Left ventricle myocardium inferior (tissue), 1 donor: ENCODE results near the gene EBF4. TPM values are rescaled to one million over a fixed set of nuclear protein-coding genes. Genes with fewer than 3 reads are reported as not detected.

Experiments
- DNase-seq: peaks from one replicate; pipeline ENCODE4 v3.0.0-alpha.2; 2020
- H3K27ac ChIP-seq: fragments of 200-600 bp; replicated peaks from 2 replicates; pipeline ENCODE4 v1.8.0; 2021
- H3K27me3 ChIP-seq: fragments of 200-600 bp; 2 replicates; pipeline ENCODE4 v1.8.0; 2021; ENCODE audit warnings: low read depth
- H3K36me3 ChIP-seq: fragments of 200-600 bp; 2 replicates; pipeline ENCODE4 v1.8.0; 2021
- H3K4me1 ChIP-seq: fragments of 200-600 bp; 2 replicates; pipeline ENCODE4 v1.8.0; 2021
- H3K4me3 ChIP-seq: fragments of 200-600 bp; 2 replicates; pipeline ENCODE4 v1.8.0; 2021; ENCODE audit warnings: mild to moderate bottlenecking, moderate library complexity
- H3K9me3 ChIP-seq: fragments of 200-600 bp; replicated peaks from 2 replicates; pipeline ENCODE4 v1.8.0; 2021
- intact Hi-C: fragments of 100-400 bp; cut with micrococcal nuclease; formaldehyde crosslinking; loops from one replicate; pipeline ENCODE4 v1.11.0; 2022
- total RNA-seq: library from RNA; stranded (reverse); fragmentation: NEBNext Ultra II Directional; extraction: Animal tissue kit (Norgen Biotek cat#: 25700); gene quantifications from one replicate; pipeline ENCODE4 v1.2.1, GENCODE V29; 2021
- TF ChIP-seq, protein P1 (sequence below): fragments of 200-600 bp; IDR thresholded peaks from 2 replicates; pipeline ENCODE4 v1.8.0; 2021; ENCODE audit warnings: antibody characterized with exemption, mild to moderate bottlenecking, borderline replicate concordance
- donor health status: DM: no; HTN: yes; CAD: no; lungs with severe emphysema.

The EBF4 gene
- total RNA-seq, 1 donor from 2014 or later = 4.9 TPM

DNA sequence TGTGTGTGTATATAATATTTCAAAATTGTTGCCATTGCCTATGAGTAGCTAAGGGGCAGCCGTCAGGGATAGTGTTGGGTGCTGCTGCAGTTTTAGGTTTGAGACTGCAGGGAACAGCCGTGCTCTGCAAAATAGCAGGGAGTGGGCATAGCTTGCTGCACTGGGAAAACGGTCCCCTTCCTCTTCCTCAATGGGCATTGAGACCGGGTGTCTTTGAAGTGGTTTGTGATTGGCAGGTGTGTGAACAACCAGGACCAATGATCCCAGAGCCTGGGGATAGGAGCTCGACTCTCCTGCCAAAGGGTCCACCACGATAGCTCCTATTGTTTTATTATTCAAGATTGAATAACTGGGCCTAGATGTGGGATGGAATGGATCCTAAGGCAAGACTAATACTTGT, 5.1 kb upstream of the EBF4 start:
- no peaks in the 10 kb centered on the region for H3K36me3 ChIP-seq
- H3K27ac ChIP-seq = no peak overlapping the region
- no peaks in the 10 kb centered on the region for H3K9me3 ChIP-seq
- DNase-seq = no peak
- intact Hi-C loops = no loop called here
- H3K4me1 ChIP-seq = peaks cover 15% of the 10 kb centered on the region
- TF ChIP-seq, protein P1, sequence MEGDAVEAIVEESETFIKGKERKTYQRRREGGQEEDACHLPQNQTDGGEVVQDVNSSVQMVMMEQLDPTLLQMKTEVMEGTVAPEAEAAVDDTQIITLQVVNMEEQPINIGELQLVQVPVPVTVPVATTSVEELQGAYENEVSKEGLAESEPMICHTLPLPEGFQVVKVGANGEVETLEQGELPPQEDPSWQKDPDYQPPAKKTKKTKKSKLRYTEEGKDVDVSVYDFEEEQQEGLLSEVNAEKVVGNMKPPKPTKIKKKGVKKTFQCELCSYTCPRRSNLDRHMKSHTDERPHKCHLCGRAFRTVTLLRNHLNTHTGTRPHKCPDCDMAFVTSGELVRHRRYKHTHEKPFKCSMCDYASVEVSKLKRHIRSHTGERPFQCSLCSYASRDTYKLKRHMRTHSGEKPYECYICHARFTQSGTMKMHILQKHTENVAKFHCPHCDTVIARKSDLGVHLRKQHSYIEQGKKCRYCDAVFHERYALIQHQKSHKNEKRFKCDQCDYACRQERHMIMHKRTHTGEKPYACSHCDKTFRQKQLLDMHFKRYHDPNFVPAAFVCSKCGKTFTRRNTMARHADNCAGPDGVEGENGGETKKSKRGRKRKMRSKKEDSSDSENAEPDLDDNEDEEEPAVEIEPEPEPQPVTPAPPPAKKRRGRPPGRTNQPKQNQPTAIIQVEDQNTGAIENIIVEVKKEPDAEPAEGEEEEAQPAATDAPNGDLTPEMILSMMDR = no peak
- peaks cover 32% of the 10 kb centered on the region for H3K27me3 ChIP-seq
- no peak overlapping the region for H3K4me3 ChIP-seq

DNA sequence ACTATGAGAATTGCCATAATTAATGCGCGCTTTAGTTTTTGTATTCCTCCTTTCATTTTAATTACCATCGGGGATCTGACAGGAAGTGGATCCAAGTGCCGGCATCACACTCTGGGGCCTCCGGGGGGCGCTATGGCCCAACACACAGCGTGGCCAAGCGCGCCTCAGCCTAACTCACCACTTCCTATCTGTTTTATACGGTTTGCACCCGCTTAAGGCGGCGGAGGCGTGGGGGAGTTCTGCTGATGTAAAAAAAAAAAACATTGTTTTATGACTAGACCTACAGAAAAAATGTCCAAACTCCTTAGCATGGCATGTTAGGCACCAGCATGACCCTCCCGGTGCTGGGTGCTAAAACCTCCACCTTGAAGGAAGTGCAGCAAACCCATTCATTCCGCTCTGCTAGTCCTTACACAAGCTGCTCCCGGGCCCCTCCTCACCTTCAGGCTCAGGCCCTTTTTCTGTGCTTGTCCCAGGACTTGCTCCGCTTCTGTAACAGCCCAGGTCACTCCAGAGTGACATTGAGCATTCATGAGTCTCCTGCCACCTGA, 4.5 kb upstream of the EBF4 start:
- Histone ChIP-seq H3K4me1 (peaks cover 15% of the 10 kb centered on the region), H3K36me3 (no peaks in the 10 kb centered on the region), H3K9me3 (no peaks in the 10 kb centered on the region), H3K27ac (no peak overlapping the region), H3K27me3 (peaks cover 32% of the 10 kb centered on the region), H3K4me3 (no peak overlapping the region)
- intact Hi-C loops = no loop called here
- DNase-seq = peak; percentile 36
- TF ChIP-seq, protein P1 = peak; percentile 61

DNA sequence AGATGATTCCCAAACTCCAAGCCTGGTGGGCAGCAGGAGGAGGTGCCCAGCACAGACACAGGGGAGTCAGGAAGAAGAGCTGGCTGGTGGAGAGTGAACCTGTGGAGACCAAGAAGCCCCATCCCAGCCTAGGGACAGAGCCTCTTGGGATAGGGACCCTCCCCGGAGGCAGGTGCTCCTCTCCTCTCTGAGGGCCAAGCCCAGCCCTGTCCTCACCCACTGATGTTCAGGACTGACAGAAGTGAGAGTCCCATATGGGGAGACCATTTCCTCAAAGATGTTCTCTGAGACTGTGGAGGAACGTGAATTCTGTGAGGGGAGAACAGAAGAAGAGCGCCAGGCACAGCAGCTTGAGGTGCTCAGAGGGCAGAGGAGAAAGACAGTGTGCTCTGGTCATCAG, 2.4 kb upstream of the EBF4 start:
- Histone ChIP-seq H3K4me3 (no peak overlapping the region), H3K36me3 (no peaks in the 10 kb centered on the region), H3K9me3 (no peaks in the 10 kb centered on the region), H3K27me3 (peaks cover 51% of the 10 kb centered on the region), H3K4me1 (peaks cover 24% of the 10 kb centered on the region), H3K27ac (no peak overlapping the region)
- TF ChIP-seq, protein P1 = no peak
- intact Hi-C loops = no loop called here
- DNase-seq = no peak

DNA sequence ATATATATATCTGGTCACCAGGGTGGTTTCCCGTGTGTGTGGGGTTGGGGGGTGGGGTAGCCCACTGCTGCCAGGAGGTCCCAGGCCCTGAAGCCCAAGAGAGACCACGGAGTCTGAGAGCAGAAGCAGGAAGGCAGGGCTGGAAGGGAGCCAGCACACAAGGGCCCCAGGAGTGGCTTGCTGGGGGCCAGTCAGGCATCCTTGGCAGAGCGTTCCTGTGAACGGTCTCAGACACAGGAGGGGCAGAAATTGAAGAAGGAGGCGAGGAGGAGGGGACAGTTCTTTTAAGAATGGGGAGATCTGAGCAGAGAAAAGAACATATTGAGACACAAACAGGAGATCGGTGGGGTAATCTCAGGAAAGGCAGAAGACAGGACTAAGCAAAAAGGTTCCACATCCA, 1.9 kb upstream of the EBF4 start:
- DNase-seq = no peak
- intact Hi-C loops = no loop called here
- no peaks in the 10 kb centered on the region for H3K36me3 ChIP-seq
- TF ChIP-seq, protein P1 = no peak
- peaks cover 24% of the 10 kb centered on the region for H3K4me1 ChIP-seq
- no peaks in the 10 kb centered on the region for H3K9me3 ChIP-seq
- peaks cover 51% of the 10 kb centered on the region for H3K27me3 ChIP-seq
- H3K4me3 ChIP-seq = no peak overlapping the region
- no peak overlapping the region for H3K27ac ChIP-seq

DNA sequence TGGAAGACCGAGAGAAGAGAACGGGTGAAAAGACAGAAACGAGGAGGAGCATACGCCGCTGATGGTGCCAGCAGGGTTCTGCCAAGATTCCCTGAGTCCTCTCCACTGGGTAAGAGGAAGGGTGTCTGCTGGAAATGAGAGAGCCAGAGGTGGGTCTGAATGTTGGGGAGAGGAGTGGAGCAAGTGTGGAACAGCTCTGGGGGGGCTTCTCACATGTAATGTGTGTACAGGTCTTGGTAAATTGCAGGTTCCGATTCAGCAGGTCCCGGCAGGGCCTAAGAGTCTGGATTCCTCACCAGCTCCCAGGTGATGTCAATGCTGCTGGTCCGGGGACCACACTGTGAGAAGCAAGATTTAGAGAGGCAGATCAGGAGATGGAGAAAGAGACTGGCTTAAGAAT, 1.5 kb upstream of the EBF4 start:
- Histone ChIP-seq H3K27me3 (peaks cover 51% of the 10 kb centered on the region), H3K9me3 (no peaks in the 10 kb centered on the region), H3K27ac (peak overlapping the region; percentile 89), H3K4me1 (peaks cover 24% of the 10 kb centered on the region), H3K36me3 (no peaks in the 10 kb centered on the region), H3K4me3 (no peak overlapping the region)
- DNase-seq = no peak
- intact Hi-C loops = no loop called here
- TF ChIP-seq, protein P1 = no peak
